B cell (primary cell): Measurements from ENCODE around the gene SH2D4B. TPM values are rescaled to one million over a fixed set of nuclear protein-coding genes. Genes with fewer than 3 reads are reported as not detected.

Source experiments
- ATAC-seq: fragments of 200-7000 bp; cut with Tn5 transposase; one replicate; pipeline ENCODE4 v1.10.0; 2021; ENCODE audit warnings: low read depth, mild to moderate bottlenecking, moderate number of reproducible peaks, moderate library complexity
- CTCF ChIA-PET: fragments of 350-600 bp; sonication (Branson Sonifier 250); formaldehyde crosslinking; loops from one replicate; lab custom pipeline; 2021; ENCODE audit warnings: antibody characterized with exemption, inconsistent platforms; lab: Charles Lee
- POLR2A ChIA-PET: fragments of 350-600 bp; sonication (Branson Sonifier 250); formaldehyde crosslinking; loops from one replicate; lab custom pipeline; 2021; ENCODE audit warnings: antibody characterized with exemption; lab: Charles Lee
- DNase-seq: peaks from one replicate; pipeline ENCODE4 v3.0.0; 2013
- H2AFZ ChIP-seq: 2 replicates; pipeline ENCODE4 v1.6.1; 2012; ENCODE audit warnings: mild to moderate bottlenecking, low read depth, low read length; ENCODE audit not compliant: insufficient read depth, poor library complexity, severe bottlenecking
- H3K27ac ChIP-seq, 2 donors: 1 replicate in 1 of 2; 2 replicates in 1 of 2; pipeline ENCODE4 v1.5.1; 2012 to 2013; ENCODE audit warnings: low read length in 2 of 2, mild to moderate bottlenecking in 2 of 2, moderate library complexity in 1 of 2
- H3K27me3 ChIP-seq, 4 experiments: fragments of 200-600 bp in 1 of 4; sonication (generic) in 1 of 4; replicated peaks in 1 of 4; 1 replicate in 2 of 4; 2 replicates in 2 of 4; pipeline versions ENCODE4 v1.6.1 to v1.7.0; 2013 to 2016; ENCODE audit warnings: low read length in 3 of 4, mild to moderate bottlenecking in 2 of 4, mixed read lengths in 1 of 4, moderate library complexity in 1 of 4; ENCODE audit not compliant: insufficient read depth in 4 of 4, control insufficient read depth in 3 of 4; ENCODE audit errors: control extremely low read depth in 1 of 4
- H3K36me3 ChIP-seq, 2 experiments: replicated peaks in 1 of 2; 1 replicate in 1 of 2; 2 replicates in 1 of 2; pipeline versions ENCODE4 v1.6.1 to v1.7.1; 2013; ENCODE audit warnings: low read length in 1 of 2; ENCODE audit not compliant: insufficient read depth in 2 of 2, control insufficient read depth in 1 of 2; ENCODE audit errors: control extremely low read depth in 1 of 2, extremely low read depth in 1 of 2
- H3K4me1 ChIP-seq, 2 donors: fragments of 200-600 bp in 1 of 2; sonication (generic) in 1 of 2; 1 replicate in 1 of 2; 2 replicates in 1 of 2; pipeline versions ENCODE4 v1.5.1 to v1.6.1; 2013 to 2017; ENCODE audit warnings: low read length in 2 of 2; ENCODE audit not compliant: control insufficient read depth in 2 of 2, insufficient read depth in 2 of 2
- H3K4me2 ChIP-seq: replicated peaks from 2 replicates; pipeline ENCODE3; 2012; ENCODE audit warnings: mild to moderate bottlenecking, low read depth, low read length; ENCODE audit not compliant: poor library complexity, severe bottlenecking
- H3K4me3 ChIP-seq, 5 experiments: fragments of 200-600 bp in 1 of 5; sonication (generic) in 1 of 5; 1 replicate in 3 of 5; 2 replicates in 2 of 5; pipeline versions ENCODE4 v1.5.1 to v1.7.0; 2011 to 2016; ENCODE audit warnings: low read length in 4 of 5, mild to moderate bottlenecking in 4 of 5, low read depth in 2 of 5, control low read depth in 1 of 5, moderate library complexity in 1 of 5; ENCODE audit not compliant: insufficient read depth in 1 of 5; ENCODE audit errors: control extremely low read depth in 1 of 5, extremely low read depth in 1 of 5
- H3K79me2 ChIP-seq: fragments of 200-600 bp; sonication (generic); one replicate; pipeline ENCODE4 v1.6.0; 2016; ENCODE audit warnings: low read length; ENCODE audit not compliant: control insufficient read depth, insufficient read depth
- H3K9ac ChIP-seq: fragments of 200-600 bp; sonication (generic); 2 replicates; pipeline ENCODE4 v1.6.1; 2017; ENCODE audit warnings: mild to moderate bottlenecking, low read length, moderate library complexity
- H3K9me3 ChIP-seq, 3 donors: one replicate each; pipeline versions ENCODE4 v1.6.1 to v1.7.1; 2013; ENCODE audit warnings: low read length in 2 of 3; ENCODE audit not compliant: control insufficient read depth in 2 of 3, insufficient read depth in 1 of 3; ENCODE audit errors: control extremely low read depth in 1 of 3
- H4K20me1 ChIP-seq: 2 replicates; pipeline ENCODE4 v1.6.0; 2012; ENCODE audit warnings: mild to moderate bottlenecking, low read length; ENCODE audit not compliant: insufficient read depth, control insufficient read depth, poor library complexity, severe bottlenecking
- H3K27ac Mint-ChIP-seq: one replicate; pipeline ENCODE4 v1.8.0; 2021; ENCODE audit warnings: mixed read lengths
- H3K27me3 Mint-ChIP-seq: one replicate; pipeline ENCODE4 v1.8.0; 2021; ENCODE audit warnings: mixed read lengths
- H3K4me1 Mint-ChIP-seq: one replicate; pipeline ENCODE4 v1.8.0; 2021; ENCODE audit warnings: mixed read lengths
- H3K4me3 Mint-ChIP-seq: one replicate; pipeline ENCODE4 v1.8.0; 2021; ENCODE audit warnings: mixed read lengths
- H3K9me3 Mint-ChIP-seq: one replicate; pipeline ENCODE4 v1.8.0; 2022; ENCODE audit warnings: mixed read lengths; ENCODE audit not compliant: insufficient read depth
- CTCF ChIP-seq: fragments of 200-600 bp; IDR thresholded peaks from one replicate; pipeline ENCODE4 v1.8.0; 2022; ENCODE audit warnings: antibody characterized with exemption, mild to moderate bottlenecking
- EZH2 ChIP-seq: IDR thresholded peaks from 2 replicates; pipeline ENCODE4 v1.6.1; 2012; ENCODE audit warnings: borderline replicate concordance, low read depth, mild to moderate bottlenecking, moderate library complexity, low read length; ENCODE audit not compliant: insufficient read depth, poor library complexity, severe bottlenecking
- WGBS: methylation state at CpG from one replicate; pipeline ENCODE4 v1.1.5; 2013; ENCODE audit warnings: missing lambda C conversion rate; ENCODE audit not compliant: insufficient coverage; 5-methylcytosine and 5-hydroxymethylcytosine counted together
- intact Hi-C: fragments of 100-400 bp; cut with micrococcal nuclease; formaldehyde crosslinking; loops from one replicate; pipeline ENCODE4 v1.10.0; 2022
- polyA plus RNA-seq: library from polyadenylated mRNA; depleted of rRNA; stranded (reverse); fragments of >200 nt; gene quantifications from 2 replicates; pipeline ENCODE4 v1.2.3, GENCODE V29; 2012
- total RNA-seq, 2 donors: library from RNA; stranded (reverse); fragments of 120-200 nt in 1 of 2; gene quantifications; 1 replicate in 1 of 2; 2 replicates in 1 of 2; pipeline versions ENCODE4 v1.2.3 to v1.2.4, GENCODE V29; 2013 to 2022

Gene SH2D4B
- total and polyA plus RNA-seq, 2 donors (not counting 1 experiment from before 2014, with no cell fraction given) = 0.09 to 0.22 TPM

GRCh38 chr10:80504897-80505465 is 32.7 kb upstream of the SH2D4B start:
- Histone ChIP-seq H3K27me3 (no peaks in the 10 kb centered on the region), H3K4me3 (no peak overlapping the region), H3K79me2 (peaks cover 50% of the 10 kb centered on the region), H3K4me2 (peak overlapping the region; percentile 27), H4K20me1 (peaks cover 30% of the 10 kb centered on the region), H3K27ac (peak overlapping the region in 1 of 2 donors; percentile 19), H2AFZ (peak overlapping the region; percentile 14), H3K9ac (no peak overlapping the region), H3K36me3 (peaks cover 0 to 31% of the 10 kb centered on the region in 2 experiments), H3K9me3 (no peaks in the 10 kb centered on the region), H3K4me1 (peaks cover 47 to 59% of the 10 kb centered on the region in 2 donors)
- Mint-ChIP-seq H3K27ac (peak overlapping the region; percentile 85), H3K4me3 (no peak overlapping the region), H3K27me3 (no peaks in the 10 kb centered on the region), H3K4me1 (peaks cover 52% of the 10 kb centered on the region), H3K9me3 (no peaks in the 10 kb centered on the region)
- ChIA-PET CTCF (interaction anchor here (1.0 to 17.9 kb wide), 33 partner anchors 8 to 514 kb away, joined by 3 to 500 read pairs (median 9); partner anchors contain the start of genes PRXL2A and TSPAN14), POLR2A (interaction anchor here (0.8 to 1.5 kb wide), 4 partner anchors 33 to 56 kb away, joined by 3 to 4 read pairs (median 3); no protein-coding TSS in a partner anchor)
- no peak for ATAC-seq
- 100% methylated on average over 4 of the region's 5 CpGs for WGBS
- intact Hi-C loops = loop anchor here (1.0 kb wide), 4 partner anchors 25 to 127 kb away; no protein-coding TSS in a partner anchor
- no peak for DNase-seq
- TF ChIP-seq EZH2 = no peak
- TF ChIP-seq CTCF = no peak

- Histone ChIP-seq H4K20me1 (peaks cover 30% of the 10 kb centered on the region), H3K27me3 (no peaks in the 10 kb centered on the region), H2AFZ (no peak overlapping the region), H3K9me3 (no peaks in the 10 kb centered on the region), H3K36me3 (peaks cover 0 to 39% of the 10 kb centered on the region in 2 experiments), H3K4me1 (peaks cover 37 to 47% of the 10 kb centered on the region in 2 donors), H3K27ac (no peak overlapping the region), H3K4me2 (no peak overlapping the region), H3K9ac (no peak overlapping the region), H3K79me2 (peaks cover 47% of the 10 kb centered on the region), H3K4me3 (no peak overlapping the region)
- H3K4me1 Mint-ChIP-seq = peaks cover 44% of the 10 kb centered on the region
- no peak for ATAC-seq
- POLR2A ChIA-PET = interaction anchor here (1.1 kb wide), 1 partner anchor 53 kb away, joined by 3 read pairs; no protein-coding TSS in a partner anchor
- no peaks in the 10 kb centered on the region for H3K9me3 Mint-ChIP-seq
- no peaks in the 10 kb centered on the region for H3K27me3 Mint-ChIP-seq
- intact Hi-C loops = no loop called here
- TF ChIP-seq CTCF = no peak
- TF ChIP-seq EZH2 = no peak
- no peak overlapping the region for H3K4me3 Mint-ChIP-seq
- WGBS = 71% methylated on average over 2 of the region's 6 CpGs
- no peak for DNase-seq
- H3K27ac Mint-ChIP-seq = no peak overlapping the region
- CTCF ChIA-PET = interaction anchor here (0.6 to 17.9 kb wide), 38 partner anchors 7 to 1029 kb away, joined by 3 to 500 read pairs (median 6); partner anchors contain the start of genes PRXL2A and TSPAN14
These were observed 31.5 kb upstream of the SH2D4B start for GRCh38 chr10:80506189-80506575.
